Heart left ventricle (tissue), 16 donors: ENCODE results near the gene ATP1B4. TPM values are rescaled to one million over a fixed set of nuclear protein-coding genes. Genes with fewer than 3 reads are reported as not detected.

ENCODE experiments used
- ATAC-seq, 4 donors: fragments of 200-7000 bp; cut with Tn5 transposase; one replicate each; pipeline ENCODE4 v1.9.1; 2020 to 2022; ENCODE audit warnings: moderate library complexity in 4 of 4, mild to moderate bottlenecking in 3 of 4, moderate number of reproducible peaks in 1 of 4
- DNase-seq, 5 donors: peaks; one replicate each; pipeline ENCODE4 v3.0.0-alpha.2; 2020
- H3K27ac ChIP-seq, 12 donors: fragments of 200-600 bp; sonication (generic) in 4 of 12; one replicate each; pipeline versions ENCODE4 v1.5.0 to v1.8.0; 2016 to 2022; ENCODE audit warnings: mild to moderate bottlenecking in 2 of 12
- H3K27me3 ChIP-seq, 9 donors: fragments of 200-600 bp; sonication (generic) in 2 of 9; one replicate each; pipeline versions ENCODE4 v1.5.1 to v1.8.0; 2016 to 2022; ENCODE audit warnings: mild to moderate bottlenecking in 3 of 9
- H3K36me3 ChIP-seq, 9 donors: fragments of 200-600 bp; sonication (generic) in 2 of 9; one replicate each; pipeline versions ENCODE4 v1.5.0 to v1.8.0; 2018 to 2022; ENCODE audit warnings: mild to moderate bottlenecking in 2 of 9
- H3K4me1 ChIP-seq, 12 donors: fragments of 200-600 bp; sonication (generic) in 4 of 12; one replicate each; pipeline versions ENCODE4 v1.5.0 to v1.8.0; 2016 to 2022; ENCODE audit warnings: mild to moderate bottlenecking in 3 of 12
- H3K4me3 ChIP-seq, 12 donors: fragments of 200-600 bp; sonication (generic) in 4 of 12; one replicate each; pipeline versions ENCODE4 v1.5.0 to v1.8.0; 2017 to 2022; ENCODE audit warnings: mild to moderate bottlenecking in 9 of 12, moderate library complexity in 4 of 12
- H3K9me3 ChIP-seq, 12 donors: fragments of 200-600 bp; sonication (generic) in 4 of 12; one replicate each; pipeline versions ENCODE4 v1.5.0 to v1.8.0; 2016 to 2022; ENCODE audit warnings: mild to moderate bottlenecking in 1 of 12
- CTCF ChIP-seq, 12 donors: fragments of 200-600 bp; sonication (generic) in 4 of 12; IDR thresholded peaks; one replicate each; pipeline versions ENCODE4 v1.5.0 to v1.8.0; 2018 to 2022; ENCODE audit warnings: antibody characterized with exemption in 12 of 12, mild to moderate bottlenecking in 5 of 12
- POLR2A ChIP-seq, 2 donors: fragments of 450-650 bp; IDR thresholded peaks; one replicate each; pipeline ENCODE4 v1.6.1; 2017; ENCODE audit warnings: antibody characterized with exemption in 2 of 2, mild to moderate bottlenecking in 2 of 2, moderate library complexity in 2 of 2
- WGBS, 4 donors: extraction: QIAGEN DNeasy Blood & Tissue Kit in 2 of 4; methylation state at CpG; one replicate each; pipeline versions ENCODE4 v1.1.5 to v1.1.7; 2013 to 2018; 5-methylcytosine and 5-hydroxymethylcytosine counted together
- intact Hi-C, 10 donors: fragments of 100-400 bp; cut with DNase I; formaldehyde crosslinking; loops; one replicate each; pipeline versions ENCODE4 v1.11.1 to v1.14.2; 2022
- polyA plus RNA-seq, 2 donors: library from polyadenylated mRNA; stranded (reverse); fragments of 200-250 nt; gene quantifications; one replicate each; pipeline ENCODE4 v1.2.3, GENCODE V29; 2013
- total RNA-seq, 9 donors: library from RNA; depleted of rRNA in 2 of 9; stranded (reverse); fragments of >200 nt in 2 of 9; fragmentation: NEBNext Ultra II Directional in 3 of 9; extraction: Animal tissue kit (Norgen Biotek cat#: 25700) in 3 of 9; gene quantifications; one replicate each; pipeline versions ENCODE4 v1.1.0 to v1.2.4, GENCODE V29; 2016 to 2023
- donor health status: ischemic (EF 13 %, LVEDD 7.1; RV severe dilation, severe dysfunction).
- donor health status: healthy with polysubstance abuse.
- donor health status: DM: no; HTN: yes; CAD: no.
- donor health status: DM: no; HTN: no; CAD: no.
- donor health status: ischemic (EF 25% LVEDD 6.9; RV normal size, moderate dysfunction).
- donor health status: ischemic (EF 25% LVEDD 5.7; RV mildly dilated, moderate dysfunction).
- donor health status: healthy.
- donor health status: DM: yes; HTN: yes; CAD: no.
- donor health status: ischemic (EF 35%, LVEDD 5.7; RV mildly dilated, moderate dysfunction).
- donor health status: nonischemic (EF 11% LVEDD 7.7; RV severe dilation, severe dysfunction).
- donor health status: DM: yes; HTN: yes; CAD: no.
- donor health status: PGD.
- donor health status: ischemic (EF 29% LVEDD 5.4; RV normal size, mild dysfunction).
- donor health status: nonischemic (EF 23%, LVEDD 6.1; RV moderate dilation, normal function).

The ATP1B4 gene
- total and polyA plus RNA-seq, 11 donors: 0.09 to 6.5 (median 0.14) TPM; not detected in 3

GRCh38 chrX:120428309-120428708 lies 66.4 kb downstream of the ATP1B4 start:
- H3K4me1 ChIP-seq: peaks cover 0 to 10% (median 0%) of the 10 kb centered on the region in 12 donors
- no peak overlapping the region for H3K27ac ChIP-seq
- H3K4me3 ChIP-seq: no peak overlapping the region
- no peaks in the 10 kb centered on the region for H3K9me3 ChIP-seq
- no peaks in the 10 kb centered on the region for H3K27me3 ChIP-seq
- intact Hi-C loops: no loop called here
- peaks cover 0 to 11% (median 0%) of the 10 kb centered on the region in 9 donors for H3K36me3 ChIP-seq
- ATAC-seq (no peak), DNase-seq (no peak)
- 7 to 19% (median 12%) methylated on average over 2 of the region's 2 CpGs for WGBS, 4 donors
- TF ChIP-seq CTCF (IDR thresholded peaks at IDR 0.05) (no peak), POLR2A (IDR thresholded peaks at IDR 0.05) (no peak)

GRCh38 chrX:120429776-120430540 lies 68.1 kb downstream of the ATP1B4 start:
- DNase-seq (no peak), ATAC-seq (no peak)
- Histone ChIP-seq H3K27ac (no peak overlapping the region), H3K9me3 (no peaks in the 10 kb centered on the region), H3K4me1 (peaks cover 0 to 10% (median 0%) of the 10 kb centered on the region in 12 donors), H3K36me3 (peaks cover 0 to 21% (median 0%) of the 10 kb centered on the region in 9 donors), H3K27me3 (no peaks in the 10 kb centered on the region), H3K4me3 (no peak overlapping the region)
- WGBS, 4 donors: 73 to 90% (median 83%) methylated on average over 2 of the region's 2 CpGs
- TF ChIP-seq CTCF (IDR thresholded peaks at IDR 0.05): no peak
- intact Hi-C loops: no loop called here

Other genes with a start within 250 kb of the ATP1B4 start
- not detected for gene RHOXF1, start 246.2 kb upstream of the ATP1B4 start, total RNA-seq
- gene RHOXF1, start 246.2 kb upstream of the ATP1B4 start, polyA plus RNA-seq: under 1 TPM in 1 of 2 donors, not detected in 1; 0.38 TPM
- gene RHOXF2, start 203.5 kb upstream of the ATP1B4 start, total RNA-seq: not detected
- gene RHOXF2, start 203.5 kb upstream of the ATP1B4 start, polyA plus RNA-seq: not detected
- 1 to 10 TPM; 5.3 to 8.9 (median 7.1) TPM for gene ZBTB33, start 111.3 kb upstream of the ATP1B4 start, total RNA-seq
- gene ZBTB33, start 111.3 kb upstream of the ATP1B4 start, polyA plus RNA-seq: 1 to 10 TPM; 1.6 to 5.2 TPM
- 1 to 10 TPM in 1 of 9 donors, under 1 TPM in 8; 0.07 to 2.4 (median 0.37) TPM for gene TMEM255A, start 50.6 kb upstream of the ATP1B4 start, total RNA-seq
- under 1 TPM; 0.04 to 0.15 TPM for gene TMEM255A, start 50.6 kb upstream of the ATP1B4 start, polyA plus RNA-seq
- 100 to 1,000 TPM in 1 of 9 donors, 10 to 100 TPM in 8; 58.7 to 111 (median 68.2) TPM for gene LAMP2, start 107.2 kb downstream of the ATP1B4 start, total RNA-seq
- gene LAMP2, start 107.2 kb downstream of the ATP1B4 start, polyA plus RNA-seq: 10 to 100 TPM; 15.5 to 54.8 TPM
- gene CUL4B, start 198.9 kb downstream of the ATP1B4 start, total RNA-seq: 10 to 100 TPM; 13.4 to 28.5 (median 19.7) TPM
- gene CUL4B, start 198.9 kb downstream of the ATP1B4 start, polyA plus RNA-seq: 10 to 100 TPM in 1 of 2 donors, 1 to 10 TPM in 1; 7.5 to 13.7 TPM
- gene MCTS1, start 242.0 kb downstream of the ATP1B4 start, total RNA-seq: 10 to 100 TPM; 17.6 to 47.3 (median 34.1) TPM
- 10 to 100 TPM; 41.1 to 43.8 TPM for gene MCTS1, start 242.0 kb downstream of the ATP1B4 start, polyA plus RNA-seq